Prostate gland (tissue), 2 donors: ENCODE results near the gene TGFBRAP1.

ENCODE experiments used
- POLR2AphosphoS5 ChIP-seq: sonication (generic); formaldehyde crosslinking; IDR thresholded peaks from one replicate; pipeline ENCODE4 v1.6.1; 2017; ENCODE audit warnings: antibody characterized with exemption
- TF ChIP-seq, protein P1 (sequence below), 4 experiments: fragments of 200-600 bp in 2 of 4; fragments of 450-650 bp in 2 of 4; sonication (generic) in 2 of 4; IDR thresholded peaks; 1 replicate in 3 of 4; 2 replicates in 1 of 4; pipeline ENCODE4 v1.5.1; 2016 to 2019; ENCODE audit warnings: antibody characterized with exemption in 4 of 4, mild to moderate bottlenecking in 2 of 4, moderate library complexity in 2 of 4

DNA sequence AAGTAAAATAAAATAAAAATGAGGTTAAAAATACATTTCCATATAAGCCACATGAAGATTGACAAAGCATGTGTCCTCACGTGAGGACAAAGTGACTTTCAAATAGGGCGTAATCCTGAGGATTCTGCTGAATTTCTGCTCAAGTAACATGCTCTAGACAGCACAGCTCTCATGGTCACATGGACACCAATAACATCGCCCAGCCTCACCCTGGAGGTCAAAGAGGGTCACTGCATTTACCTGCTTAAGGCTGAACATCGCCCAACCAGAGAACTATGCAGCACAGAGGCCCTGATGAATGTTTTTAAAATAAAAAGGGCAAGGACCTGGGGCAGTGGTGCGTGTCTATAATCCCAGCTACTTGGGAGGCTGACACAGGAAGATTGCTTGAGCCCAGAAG is 30.2 kb downstream of the TGFBRAP1 start:
- TF ChIP-seq, protein P1, sequence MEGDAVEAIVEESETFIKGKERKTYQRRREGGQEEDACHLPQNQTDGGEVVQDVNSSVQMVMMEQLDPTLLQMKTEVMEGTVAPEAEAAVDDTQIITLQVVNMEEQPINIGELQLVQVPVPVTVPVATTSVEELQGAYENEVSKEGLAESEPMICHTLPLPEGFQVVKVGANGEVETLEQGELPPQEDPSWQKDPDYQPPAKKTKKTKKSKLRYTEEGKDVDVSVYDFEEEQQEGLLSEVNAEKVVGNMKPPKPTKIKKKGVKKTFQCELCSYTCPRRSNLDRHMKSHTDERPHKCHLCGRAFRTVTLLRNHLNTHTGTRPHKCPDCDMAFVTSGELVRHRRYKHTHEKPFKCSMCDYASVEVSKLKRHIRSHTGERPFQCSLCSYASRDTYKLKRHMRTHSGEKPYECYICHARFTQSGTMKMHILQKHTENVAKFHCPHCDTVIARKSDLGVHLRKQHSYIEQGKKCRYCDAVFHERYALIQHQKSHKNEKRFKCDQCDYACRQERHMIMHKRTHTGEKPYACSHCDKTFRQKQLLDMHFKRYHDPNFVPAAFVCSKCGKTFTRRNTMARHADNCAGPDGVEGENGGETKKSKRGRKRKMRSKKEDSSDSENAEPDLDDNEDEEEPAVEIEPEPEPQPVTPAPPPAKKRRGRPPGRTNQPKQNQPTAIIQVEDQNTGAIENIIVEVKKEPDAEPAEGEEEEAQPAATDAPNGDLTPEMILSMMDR (IDR thresholded peaks at IDR 0.05): no peak
- TF ChIP-seq POLR2AphosphoS5: no peak
